Measurements from ENCODE around the gene CWC27. TPM values are rescaled to one million over a fixed set of nuclear protein-coding genes. Genes with fewer than 3 reads are reported as not detected.

CWC27 gene
- total RNA-seq = 13.5 and 19.0 TPM in 2 replicates

GRCh38 chr5:64768358-64769312, at the start of gene CWC27, which contains the start of gene SREK1IP1:
Gene CWC27, plus strand, starts transcription at chr5:64768930. Its CDS starts 217 bp downstream, at chr5:64769147.
Gene SREK1IP1, minus strand, starts transcription at chr5:64768691. Its CDS starts 174 bp downstream, at chr5:64768517.

Other genes starting within 250 kb of the CWC27 start
- gene SHISAL2B, start 78.4 kb upstream of the CWC27 start, total RNA-seq = not detected in 2 replicates
- gene SREK1IP1, start 239 bp upstream of the CWC27 start, total RNA-seq = 2.9 and 5.7 TPM in 2 replicates

All from myometrial cell (primary cell).